Measurements from ENCODE around the gene CRIP2.

DNA sequence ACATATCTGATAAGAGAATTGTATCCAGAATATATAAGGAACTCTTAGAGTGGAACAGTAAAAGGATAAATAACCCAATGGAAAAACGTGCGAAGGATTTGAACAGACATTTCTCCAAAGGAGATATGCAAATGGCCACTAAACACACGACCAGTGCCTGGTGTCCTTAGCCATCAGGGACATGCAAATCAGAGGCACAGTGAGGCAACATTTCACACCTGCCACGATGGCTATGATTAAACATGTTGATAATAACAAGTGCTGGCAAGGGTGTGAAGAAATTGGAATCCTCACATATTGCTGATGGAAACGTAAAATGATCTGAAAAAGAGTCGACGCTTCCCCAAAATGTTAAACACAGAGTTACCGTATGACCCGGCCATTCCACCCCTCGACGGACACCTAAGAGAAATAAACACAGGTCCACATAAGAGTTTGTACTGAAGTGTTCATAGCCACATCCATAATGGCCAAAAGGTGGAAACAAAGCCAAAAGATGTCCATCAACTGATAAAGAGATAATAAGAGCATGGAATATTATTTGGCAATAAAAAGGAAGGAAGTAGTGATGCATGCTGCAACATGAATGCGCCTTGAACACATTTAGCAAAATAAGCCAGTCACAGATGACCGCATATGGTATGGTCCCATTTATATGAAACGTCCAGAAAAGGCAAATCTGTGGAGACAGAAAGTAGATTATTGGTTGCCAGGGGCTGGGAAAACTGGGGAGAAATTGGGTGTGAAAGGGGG is 45.5 kb downstream of the CRIP2 start:
- TF ChIP-seq CTCF (conservative IDR thresholded peaks at IDR 0.05; ENCODE audit: low read depth, low read length) (no peak), USF2 (IDR thresholded peaks at IDR 0.05; ENCODE audit: low read depth, low read length) (no peak), CEBPB (IDR thresholded peaks at IDR 0.05; ENCODE audit: low read depth, low read length) (no peak), RAD21 (IDR thresholded peaks at IDR 0.05; ENCODE audit: low read length) (no peak), POLR2A (IDR thresholded peaks at IDR 0.05; ENCODE audit: low read depth, low read length) (no peak), FOS (IDR thresholded peaks at IDR 0.05; ENCODE audit: low read depth, low read length) (no peak), RFX5 (IDR thresholded peaks at IDR 0.05; ENCODE audit: low read depth, low read length) (no peak), CHD1 (IDR thresholded peaks at IDR 0.05; ENCODE audit: low read depth, low read length) (no peak), MAFK (IDR thresholded peaks at IDR 0.05; ENCODE audit: low read depth, low read length) (no peak), BHLHE40 (IDR thresholded peaks at IDR 0.05; ENCODE audit: low read depth, low read length) (no peak)
